Transverse colon (tissue), 4 donors: ENCODE data around the gene GLS.

ENCODE experiments used
- EP300 ChIP-seq: sonication (generic); formaldehyde crosslinking; IDR thresholded peaks from one replicate; pipeline ENCODE4 v1.6.1; 2017; ENCODE audit warnings: antibody characterized with exemption, low read depth
- POLR2A ChIP-seq: fragments of 450-650 bp; IDR thresholded peaks from one replicate; pipeline ENCODE4 v1.6.1; 2016; ENCODE audit warnings: antibody characterized with exemption, mild to moderate bottlenecking, moderate library complexity
- POLR2AphosphoS5 ChIP-seq, 3 donors: sonication (generic); formaldehyde crosslinking; IDR thresholded peaks; one replicate each; pipeline ENCODE4 v1.6.1; 2016; ENCODE audit warnings: antibody characterized with exemption in 3 of 3
- TF ChIP-seq, protein P1 (sequence below), 5 experiments: fragments of 200-600 bp in 3 of 5; fragments of 450-650 bp in 2 of 5; sonication (generic) in 3 of 5; IDR thresholded peaks; 1 replicate in 2 of 5; 2 replicates in 3 of 5; pipeline ENCODE4 v1.5.1; 2016 to 2017; ENCODE audit warnings: antibody characterized with exemption in 5 of 5, inconsistent platforms in 3 of 5, mild to moderate bottlenecking in 2 of 5, moderate library complexity in 1 of 5

DNA sequence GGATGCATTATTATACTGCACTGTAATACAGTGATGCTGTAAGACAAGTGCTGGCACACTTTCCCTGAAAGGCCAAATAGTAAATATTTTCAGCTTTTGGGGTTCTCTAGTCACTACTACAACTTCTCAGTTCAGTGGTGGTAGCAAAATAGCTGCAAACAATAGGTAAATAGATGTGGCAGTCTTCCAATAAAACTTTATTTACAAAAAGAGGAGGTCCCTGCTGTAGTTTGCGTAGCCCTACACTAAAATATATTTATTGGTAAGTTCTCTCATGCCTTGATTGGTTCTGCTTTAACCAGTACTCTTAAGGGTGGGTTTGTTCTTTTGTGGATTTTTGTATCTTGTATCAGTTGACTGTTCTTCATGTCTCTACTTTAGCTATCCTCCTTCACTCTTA lies 7.8 kb downstream of the GLS start:
- TF ChIP-seq, protein P1, sequence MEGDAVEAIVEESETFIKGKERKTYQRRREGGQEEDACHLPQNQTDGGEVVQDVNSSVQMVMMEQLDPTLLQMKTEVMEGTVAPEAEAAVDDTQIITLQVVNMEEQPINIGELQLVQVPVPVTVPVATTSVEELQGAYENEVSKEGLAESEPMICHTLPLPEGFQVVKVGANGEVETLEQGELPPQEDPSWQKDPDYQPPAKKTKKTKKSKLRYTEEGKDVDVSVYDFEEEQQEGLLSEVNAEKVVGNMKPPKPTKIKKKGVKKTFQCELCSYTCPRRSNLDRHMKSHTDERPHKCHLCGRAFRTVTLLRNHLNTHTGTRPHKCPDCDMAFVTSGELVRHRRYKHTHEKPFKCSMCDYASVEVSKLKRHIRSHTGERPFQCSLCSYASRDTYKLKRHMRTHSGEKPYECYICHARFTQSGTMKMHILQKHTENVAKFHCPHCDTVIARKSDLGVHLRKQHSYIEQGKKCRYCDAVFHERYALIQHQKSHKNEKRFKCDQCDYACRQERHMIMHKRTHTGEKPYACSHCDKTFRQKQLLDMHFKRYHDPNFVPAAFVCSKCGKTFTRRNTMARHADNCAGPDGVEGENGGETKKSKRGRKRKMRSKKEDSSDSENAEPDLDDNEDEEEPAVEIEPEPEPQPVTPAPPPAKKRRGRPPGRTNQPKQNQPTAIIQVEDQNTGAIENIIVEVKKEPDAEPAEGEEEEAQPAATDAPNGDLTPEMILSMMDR (IDR thresholded peaks at IDR 0.05) = no peak
- TF ChIP-seq EP300 (no peak), POLR2A (no peak), POLR2AphosphoS5 (IDR thresholded peaks at IDR 0.05) (no peak)
